IMR-90 (cell line): ENCODE results near the gene DNASE1L1. TPM values are rescaled to one million over a fixed set of nuclear protein-coding genes. Genes with fewer than 3 reads are reported as not detected.

Experiments used
- ATAC-seq: fragments of 200-7000 bp; cut with Tn5 transposase; 2 replicates; pipeline ENCODE4 v1.9.1; 2020; ENCODE audit warnings: low read depth, mild to moderate bottlenecking, moderate library complexity
- BruUV-seq: library from RNA; stranded (reverse); fragments of 400-500 nt; replicated peaks from 2 replicates; lab custom pipeline; 2021; lab: Mats Ljungman, UMichigan
- CTCF ChIA-PET: fragments of 300-600 bp; formaldehyde crosslinking; extraction: SDS; loops from one replicate; lab custom pipeline; 2021; ENCODE audit warnings: antibody characterized with exemption; lab: Yijun Ruan, JAX
- POLR2A ChIA-PET: fragments of 300-600 bp; sonication (Branson Sonifier 250); formaldehyde crosslinking; loops from one replicate; lab custom pipeline; 2022; ENCODE audit warnings: antibody characterized with exemption; ENCODE audit not compliant: unreplicated experiment; lab: Charles Lee
- DNase-seq: peaks from one replicate; pipeline ENCODE4 v3.0.0; 2013
- H2AFZ ChIP-seq: replicated peaks from 2 replicates; pipeline ENCODE3; 2013; ENCODE audit warnings: low read length, mild to moderate bottlenecking; ENCODE audit not compliant: poor library complexity
- H2AK5ac ChIP-seq: 2 replicates; pipeline ENCODE4 v1.6.1; 2013; ENCODE audit warnings: low read depth, low read length, inconsistent platforms
- H2AK9ac ChIP-seq: replicated peaks from 2 replicates; pipeline ENCODE3; 2013; ENCODE audit warnings: mild to moderate bottlenecking, low read depth, low read length, moderate library complexity; ENCODE audit not compliant: poor library complexity
- H2BK120ac ChIP-seq: 2 replicates; pipeline ENCODE4 v1.6.1; 2013; ENCODE audit warnings: low read depth, low read length, inconsistent platforms
- H2BK15ac ChIP-seq: 3 replicates; pipeline ENCODE4 v1.6.1; 2013; ENCODE audit warnings: low read depth, low read length, inconsistent platforms
- H2BK20ac ChIP-seq: 2 replicates; pipeline ENCODE4 v1.6.1; 2013; ENCODE audit warnings: low read depth, mild to moderate bottlenecking, inconsistent platforms, low read length, moderate library complexity
- H2BK5ac ChIP-seq: 2 replicates; pipeline ENCODE4 v1.6.1; 2013; ENCODE audit warnings: mild to moderate bottlenecking, low read depth, low read length, inconsistent platforms; ENCODE audit not compliant: poor library complexity, severe bottlenecking
- H3K14ac ChIP-seq: replicated peaks from 2 replicates; pipeline ENCODE4 v1.6.1; 2013; ENCODE audit warnings: low read depth, low read length, inconsistent platforms
- H3K18ac ChIP-seq: 2 replicates; pipeline ENCODE4 v1.6.1; 2013; ENCODE audit warnings: low read depth, low read length, control low read depth
- H3K23ac ChIP-seq: 2 replicates; pipeline ENCODE4 v1.6.1; 2013; ENCODE audit warnings: low read depth, low read length, inconsistent platforms
- H3K27ac ChIP-seq: 2 replicates; pipeline ENCODE4 v1.5.1; 2013; ENCODE audit warnings: mild to moderate bottlenecking, control low read depth, low read length; ENCODE audit not compliant: insufficient read depth
- H3K27me3 ChIP-seq: 2 replicates; pipeline ENCODE4 v1.6.1; 2013; ENCODE audit warnings: low read length; ENCODE audit not compliant: control insufficient read depth, insufficient read depth
- H3K36me3 ChIP-seq: 2 replicates; pipeline ENCODE4 v1.6.1; 2013; ENCODE audit warnings: low read length, mixed read lengths; ENCODE audit not compliant: control insufficient read depth, insufficient read depth
- H3K4ac ChIP-seq: 2 replicates; pipeline ENCODE4 v1.6.1; 2013; ENCODE audit warnings: low read depth, low read length, inconsistent platforms
- H3K4me1 ChIP-seq: 2 replicates; pipeline ENCODE4 v1.6.1; 2013; ENCODE audit warnings: low read length, mixed read lengths; ENCODE audit not compliant: control insufficient read depth, insufficient read depth
- H3K4me2 ChIP-seq: 2 replicates; pipeline ENCODE4 v1.6.1; 2013; ENCODE audit warnings: low read depth, mild to moderate bottlenecking, control low read depth, low read length, moderate library complexity
- H3K4me3 ChIP-seq: 2 replicates; pipeline ENCODE4 v1.5.1; 2013; ENCODE audit warnings: low read depth, mild to moderate bottlenecking, control low read depth, low read length, moderate library complexity; ENCODE audit not compliant: insufficient read depth
- H3K56ac ChIP-seq: 2 replicates; pipeline ENCODE4 v1.6.1; 2013; ENCODE audit warnings: low read length, inconsistent platforms; ENCODE audit not compliant: insufficient read depth; ENCODE audit errors: extremely low read depth
- H3K79me1 ChIP-seq, 2 experiments: 2 replicates each; pipeline ENCODE4 v1.6.1; 2013; ENCODE audit warnings: low read length in 2 of 2, inconsistent platforms in 1 of 2, low read depth in 1 of 2
- H3K9ac ChIP-seq: 2 replicates; pipeline ENCODE4 v1.6.1; 2013; ENCODE audit warnings: low read depth, low read length, control low read depth
- H3K9me1 ChIP-seq: 2 replicates; pipeline ENCODE4 v1.6.1; 2013; ENCODE audit warnings: low read length, inconsistent platforms; ENCODE audit not compliant: insufficient read depth
- H3K9me3 ChIP-seq: 2 replicates; pipeline ENCODE4 v1.6.1; 2013; ENCODE audit warnings: low read length; ENCODE audit not compliant: control insufficient read depth, insufficient read depth
- H4K20me1 ChIP-seq: 2 replicates; pipeline ENCODE4 v1.6.1; 2013; ENCODE audit warnings: low read length, inconsistent platforms; ENCODE audit not compliant: insufficient read depth
- H4K5ac ChIP-seq: 2 replicates; pipeline ENCODE4 v1.6.1; 2013; ENCODE audit warnings: mild to moderate bottlenecking, low read depth, low read length, control low read depth
- H4K8ac ChIP-seq, 2 experiments: 2 replicates each; pipeline ENCODE4 v1.6.1; 2013; ENCODE audit warnings: low read depth in 2 of 2, low read length in 2 of 2, control low read depth in 1 of 2, inconsistent platforms in 1 of 2
- H4K91ac ChIP-seq: 2 replicates; pipeline ENCODE4 v1.6.1; 2013; ENCODE audit warnings: low read depth, low read length, inconsistent platforms; ENCODE audit not compliant: insufficient read depth
- CHD1 ChIP-seq: IDR thresholded peaks from 2 replicates; pipeline ENCODE4 v1.6.1; 2012; ENCODE audit warnings: low read depth, low read length, improper control_type of control experiment
- NFE2L2 ChIP-seq: fragments of 150-350 bp; IDR thresholded peaks from 2 replicates; pipeline ENCODE4 v1.6.1; 2016; ENCODE audit warnings: low read depth, mild to moderate bottlenecking, low read length
- RAD21 ChIP-seq: IDR thresholded peaks from 2 replicates; pipeline ENCODE4 v1.6.1; 2012; ENCODE audit warnings: low read length, improper control_type of control experiment
- RFX5 ChIP-seq: IDR thresholded peaks from 2 replicates; pipeline ENCODE4 v1.8.0; 2012; ENCODE audit warnings: low read depth, mild to moderate bottlenecking, low read length, moderate library complexity
- WGBS, 2 experiments: methylation state at CpG; one replicate each; pipeline versions ENCODE4 v1.1.5 to v1.1.7; 2013; ENCODE audit warnings: missing lambda C conversion rate in 2 of 2; ENCODE audit not compliant: insufficient read length in 1 of 2; ENCODE audit errors: extremely low coverage in 2 of 2; 5-methylcytosine and 5-hydroxymethylcytosine counted together
- dilution Hi-C: fragments of 300-500 bp; cut with HindIII; formaldehyde crosslinking; loops from one replicate; pipeline ENCODE4 v1.14.3; 2018; ENCODE audit warnings: low sequenced_read_pairs; ENCODE audit not compliant: unreplicated experiment
- in situ Hi-C: fragments of 300-500 bp; cut with MboI; formaldehyde crosslinking; loops from 3 replicates; pipeline ENCODE4 v1.14.3; 2019; ENCODE audit warnings: low sequenced_read_pairs, inconsistent platforms, mixed read lengths
- intact Hi-C: fragments of 100-400 bp; cut with micrococcal nuclease; formaldehyde crosslinking; loops from 2 replicates; pipeline ENCODE4 v1.10.0; 2022
- polyA plus RNA-seq, 3 experiments: library from polyadenylated mRNA; depleted of rRNA; stranded (reverse); fragments of >200 nt; gene quantifications; 2 replicates each; pipeline ENCODE4 v1.2.3, GENCODE V29; 2012; ENCODE audit warnings: low replicate concordance in 1 of 3
- total RNA-seq: library from RNA; depleted of rRNA; stranded (reverse); fragments of >200 nt; gene quantifications from 2 replicates; pipeline ENCODE4 v1.2.3, GENCODE V29; 2012

DNASE1L1 gene
- total and polyA plus RNA-seq, 2 of the 4 experiments (the other 2 are of a cell fraction): 51.4 to 55.5 TPM

DNA sequence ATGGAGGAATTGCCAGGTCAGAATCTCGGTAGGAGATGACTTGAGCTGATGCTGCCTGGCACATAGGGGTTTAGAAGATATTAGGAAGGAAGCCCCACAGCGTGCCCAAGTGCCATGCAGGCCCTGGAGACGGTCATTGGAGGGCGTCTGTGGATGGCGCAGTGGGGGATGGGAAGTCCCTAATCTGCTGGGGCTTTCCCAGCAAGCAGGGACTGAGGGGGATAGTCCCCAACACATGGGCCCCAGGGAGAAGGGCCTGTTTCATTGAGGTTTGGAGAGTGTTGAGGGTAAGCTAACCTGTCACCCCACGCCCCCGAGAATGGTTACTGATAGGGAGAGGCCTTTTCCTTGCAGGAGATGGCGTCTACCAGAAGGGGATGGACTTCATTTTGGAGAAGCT lies 10.1 kb upstream of the DNASE1L1 start:
- H3K9me1 ChIP-seq: no peaks in the 10 kb centered on the region
- H3K36me3 ChIP-seq: peaks cover 8% of the 10 kb centered on the region
- H2BK20ac ChIP-seq: no peak overlapping the region
- H2AFZ ChIP-seq: no peak overlapping the region
- no peak overlapping the region for H3K9ac ChIP-seq
- no peak overlapping the region for H4K8ac ChIP-seq
- H3K27me3 ChIP-seq: no peaks in the 10 kb centered on the region
- H3K14ac ChIP-seq: no peak overlapping the region
- ChIA-PET POLR2A (no interaction called here), CTCF (no interaction called here)
- H2BK5ac ChIP-seq: no peak overlapping the region
- H3K56ac ChIP-seq: no peak overlapping the region
- in situ Hi-C loops: no loop called here
- H3K9me3 ChIP-seq: no peaks in the 10 kb centered on the region
- H2BK120ac ChIP-seq: no peak overlapping the region
- intact Hi-C loops: no loop called here
- no peaks in the 10 kb centered on the region for H3K79me1 ChIP-seq
- no peak overlapping the region for H4K5ac ChIP-seq
- H3K18ac ChIP-seq: no peak overlapping the region
- 92% methylated on average over 6 of the region's 8 CpGs; no CpG with 5 or more reads in 1 of the 2 experiments for WGBS, 2 experiments
- no TSS peak for BruUV-seq
- TF ChIP-seq RAD21: no peak
- TF ChIP-seq NFE2L2: no peak
- no peak for TF ChIP-seq CHD1
- TF ChIP-seq RFX5: no peak
- H2AK9ac ChIP-seq: no peak overlapping the region
- H3K4me3 ChIP-seq: no peak overlapping the region
- dilution Hi-C loops: no loop called here
- H4K91ac ChIP-seq: no peak overlapping the region
- H3K4me2 ChIP-seq: no peak overlapping the region
- H2AK5ac ChIP-seq: no peak overlapping the region
- H3K4me1 ChIP-seq: no peaks in the 10 kb centered on the region
- no peak overlapping the region for H3K4ac ChIP-seq
- no peaks in the 10 kb centered on the region for H4K20me1 ChIP-seq
- H2BK15ac ChIP-seq: no peak overlapping the region
- no peak overlapping the region for H3K23ac ChIP-seq
- ATAC-seq (no peak), DNase-seq (no peak)
- H3K27ac ChIP-seq: no peak overlapping the region
